ENCODE measurements around the gene COL8A1.

The COL8A1 gene

DNA sequence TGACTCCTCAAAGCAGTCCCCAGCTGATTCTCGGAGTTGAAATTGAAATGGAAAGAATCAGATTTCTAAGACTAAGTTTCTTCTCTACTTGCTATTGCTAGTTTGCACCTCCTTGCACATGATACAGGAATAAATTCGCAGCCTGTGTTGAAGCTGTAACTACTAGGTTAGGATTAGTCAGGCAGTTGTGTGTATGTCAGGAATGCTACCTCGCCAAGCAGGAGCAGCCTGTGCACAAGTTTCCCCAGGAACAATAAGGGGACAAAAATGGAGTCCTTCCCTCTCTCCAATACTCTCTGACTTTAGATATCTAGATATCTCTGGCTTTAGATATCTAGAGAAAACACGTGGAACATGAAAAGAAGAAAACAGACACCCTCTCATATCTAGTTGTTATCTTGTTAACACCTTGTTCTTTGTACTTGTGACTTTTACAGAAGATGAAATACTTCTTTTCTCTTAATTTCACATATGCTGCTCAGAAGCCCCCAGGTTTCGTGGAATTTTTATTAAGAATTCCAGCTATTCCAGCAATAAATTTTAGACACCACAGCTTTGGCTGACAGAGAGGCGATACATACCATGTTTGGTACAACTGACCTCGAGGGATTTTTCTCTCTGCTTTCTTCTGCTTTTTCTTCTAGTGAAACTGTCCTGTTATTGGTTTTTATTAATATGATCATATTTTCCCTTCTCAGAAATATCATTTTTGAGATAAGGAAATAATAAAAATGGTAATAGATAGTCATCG lies 123.2 kb downstream of the COL8A1 start:
- no peak for DNase-seq (ENCODE audit: low read depth)

DNA sequence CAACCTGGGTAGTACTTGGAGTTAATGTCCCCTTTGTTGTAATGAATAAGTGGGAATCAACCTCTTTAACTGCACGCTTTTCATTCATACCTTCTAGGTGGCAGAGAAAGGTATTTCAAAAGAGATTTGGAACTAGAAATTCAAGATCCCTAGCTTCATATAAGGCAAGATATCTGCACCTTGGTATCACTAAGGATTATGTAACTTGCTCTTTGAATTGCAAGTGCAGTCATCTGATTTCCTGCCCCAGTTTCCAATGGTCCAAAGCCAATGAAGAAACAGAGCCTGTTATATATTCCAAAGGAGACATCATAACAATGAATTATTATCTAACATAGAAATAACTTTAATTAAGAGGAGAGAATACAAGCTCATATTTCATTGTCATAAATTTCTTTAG lies 124.5 kb downstream of the COL8A1 start:
- no peak for DNase-seq (ENCODE audit: low read depth)

- DNase-seq (ENCODE audit: low read depth) = no peak
These were observed 126.0 kb downstream of the COL8A1 start for GRCh38 chr3:99764377-99764776.

DNA sequence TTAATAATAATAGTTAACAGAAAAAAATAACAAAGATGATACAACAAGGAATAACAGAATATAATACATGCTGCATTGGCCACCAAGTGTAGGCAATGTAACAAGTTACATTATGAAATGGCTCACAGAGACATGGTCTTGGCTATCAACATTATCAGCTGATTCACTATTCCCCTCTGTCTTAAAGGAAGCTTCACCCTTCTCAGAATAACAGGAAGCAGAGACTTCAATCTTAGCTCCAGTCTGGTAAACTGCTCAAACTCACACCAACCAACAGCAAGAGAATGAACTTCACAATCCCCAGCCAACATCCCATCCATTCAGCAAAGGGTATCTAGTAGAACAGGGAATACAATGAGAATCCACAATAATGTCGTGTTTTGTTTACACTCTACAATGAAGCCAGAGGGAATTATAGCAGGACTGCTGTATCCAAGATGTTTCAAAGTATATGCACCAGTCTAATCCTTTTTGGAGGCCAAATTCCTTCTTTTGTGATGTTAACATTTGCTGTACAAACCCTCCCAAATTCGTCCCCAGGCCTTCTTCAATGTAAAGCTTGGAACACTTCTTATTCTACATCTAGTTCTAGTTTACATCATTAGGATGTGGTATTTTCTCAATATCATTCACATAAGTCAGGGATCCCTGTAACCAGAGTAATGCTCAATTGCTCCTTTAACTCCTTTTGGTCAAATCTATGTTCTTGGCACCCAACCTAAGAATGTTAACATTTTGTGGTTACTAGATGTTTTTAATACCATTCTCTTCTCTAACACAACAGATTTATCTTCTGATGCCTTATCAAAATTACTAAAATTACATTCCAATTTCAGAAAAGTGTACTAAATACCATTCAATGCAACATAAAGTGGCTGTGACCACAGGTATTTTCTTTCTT lies 126.9 kb downstream of the COL8A1 start:
- DNase-seq (ENCODE audit: low read depth) = peak; percentile 73

DNA sequence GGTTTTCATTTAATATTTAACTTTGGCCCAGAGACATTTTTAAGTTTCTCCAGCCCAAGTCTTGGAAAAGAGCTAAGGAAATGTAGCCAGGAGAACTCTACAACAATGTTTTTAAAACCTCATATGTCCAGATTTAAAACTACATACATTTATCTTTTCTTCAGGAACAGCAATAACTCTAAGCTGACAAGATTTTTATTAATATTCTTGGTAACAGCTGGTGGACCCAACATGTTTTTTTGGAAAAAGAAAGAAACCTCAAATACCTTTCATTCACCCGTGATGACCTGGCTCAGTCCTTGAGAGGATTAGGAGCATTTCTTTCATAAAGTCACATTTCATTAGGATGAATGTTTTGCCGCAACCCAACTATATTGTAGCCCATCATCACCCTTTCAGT lies 128.9 kb downstream of the COL8A1 start:
- DNase-seq (ENCODE audit: low read depth) = peak; percentile 79

- DNase-seq (ENCODE audit: low read depth) = no peak
These were observed 129.7 kb downstream of the COL8A1 start for GRCh38 chr3:99768126-99768525.

DNA sequence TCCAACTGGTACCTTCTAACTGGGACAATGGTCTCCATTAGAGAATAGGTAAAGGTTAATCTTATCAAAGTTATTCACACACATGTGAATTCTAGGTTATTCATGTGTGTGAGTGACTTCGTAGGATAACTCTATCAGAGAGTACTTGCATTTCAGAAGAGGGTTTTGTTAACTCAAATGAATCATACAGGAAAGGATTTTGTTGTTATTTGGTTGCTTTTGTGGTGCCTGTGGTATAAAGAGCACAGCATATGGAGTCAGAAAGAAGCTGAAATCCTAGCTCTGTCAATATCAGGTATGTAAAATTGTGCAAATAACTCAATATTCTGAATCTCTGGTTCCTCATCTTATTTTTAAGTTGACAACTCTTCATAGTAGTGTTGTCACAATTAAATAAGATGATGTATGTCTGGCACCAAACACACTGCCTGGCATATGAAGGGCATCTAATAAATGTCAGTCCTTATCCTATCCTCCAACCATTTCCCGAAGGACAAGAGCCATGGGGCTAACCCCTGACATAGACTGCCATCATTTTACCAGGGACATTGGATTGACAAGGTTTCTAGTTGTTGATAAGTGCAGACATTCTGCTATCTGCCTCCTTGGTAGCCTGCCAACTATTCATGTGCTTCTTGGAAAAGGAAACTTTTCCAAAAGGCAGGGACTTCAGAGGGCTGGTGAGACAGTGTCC lies 130.6 kb downstream of the COL8A1 start:
- DNase-seq (ENCODE audit: low read depth) = no peak

DNA sequence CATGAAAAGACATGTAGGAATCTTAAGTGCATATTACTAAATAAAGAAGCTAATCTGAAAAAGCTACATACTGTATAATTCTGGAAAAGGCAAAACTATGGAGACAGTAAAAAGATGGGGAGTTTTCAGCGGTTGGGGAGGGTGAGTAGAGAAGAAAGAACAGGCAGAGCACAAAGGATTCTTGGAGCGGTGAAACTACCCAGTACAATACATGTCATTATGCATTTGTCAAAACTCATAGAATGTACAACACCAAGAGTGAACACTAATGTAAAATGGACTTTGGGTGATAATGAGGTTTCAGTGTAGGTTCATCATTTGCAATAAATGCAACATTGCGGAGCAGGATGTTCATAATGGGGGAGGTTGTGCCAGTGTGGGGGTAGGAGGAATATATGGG lies 133.8 kb downstream of the COL8A1 start:
- DNase-seq (ENCODE audit: low read depth) = no peak

- DNase-seq (ENCODE audit: low read depth) = no peak
These were observed 134.3 kb downstream of the COL8A1 start for GRCh38 chr3:99772671-99773070.

DNA sequence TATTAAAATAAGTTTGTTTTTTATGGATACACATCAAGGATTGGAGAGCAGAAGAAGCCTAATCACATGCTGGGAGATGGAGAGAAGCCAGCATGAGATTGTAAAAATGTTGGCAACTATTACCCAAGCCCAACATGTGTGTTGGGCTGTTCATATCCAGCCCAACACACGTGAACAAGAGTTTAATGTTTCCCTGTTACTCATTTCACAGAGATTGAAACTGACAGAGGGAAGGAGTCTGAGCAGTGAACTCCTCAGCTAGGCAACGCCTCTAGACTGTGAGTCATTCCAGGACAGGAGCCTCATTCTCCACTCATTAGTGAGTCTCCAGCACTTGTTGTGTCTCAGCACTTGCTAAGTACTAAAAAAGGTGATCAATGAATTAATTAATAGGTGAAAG lies 136.1 kb downstream of the COL8A1 start:
- DNase-seq (ENCODE audit: low read depth) = peak; percentile 71

GRCh38 chr3:99776516-99777209 lies 138.3 kb downstream of the COL8A1 start:
- DNase-seq (ENCODE audit: low read depth) = no peak

DNA sequence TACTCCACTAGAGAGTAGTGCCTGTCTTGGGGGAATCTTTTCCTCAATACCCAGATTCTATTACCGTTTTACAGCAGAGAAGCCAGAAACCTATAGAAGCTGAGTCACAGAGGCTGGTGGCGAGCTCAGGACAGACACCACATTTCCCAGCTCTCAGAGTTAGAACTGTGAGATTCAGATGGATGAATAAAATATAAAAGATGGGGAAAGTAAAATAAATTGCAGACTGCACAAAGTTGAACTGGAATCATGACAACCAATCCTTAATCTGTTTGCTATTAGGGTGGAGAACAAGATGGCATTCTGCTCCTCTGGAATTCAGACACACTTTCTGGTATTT lies 138.8 kb downstream of the COL8A1 start:
- no peak for DNase-seq (ENCODE audit: low read depth)

GRCh38 chr3:99777708-99778107 lies 139.3 kb downstream of the COL8A1 start:
- DNase-seq (ENCODE audit: low read depth) = no peak

- DNase-seq (ENCODE audit: low read depth) = no peak
These were observed 142.4 kb downstream of the COL8A1 start for GRCh38 chr3:99780749-99781148.

DNA sequence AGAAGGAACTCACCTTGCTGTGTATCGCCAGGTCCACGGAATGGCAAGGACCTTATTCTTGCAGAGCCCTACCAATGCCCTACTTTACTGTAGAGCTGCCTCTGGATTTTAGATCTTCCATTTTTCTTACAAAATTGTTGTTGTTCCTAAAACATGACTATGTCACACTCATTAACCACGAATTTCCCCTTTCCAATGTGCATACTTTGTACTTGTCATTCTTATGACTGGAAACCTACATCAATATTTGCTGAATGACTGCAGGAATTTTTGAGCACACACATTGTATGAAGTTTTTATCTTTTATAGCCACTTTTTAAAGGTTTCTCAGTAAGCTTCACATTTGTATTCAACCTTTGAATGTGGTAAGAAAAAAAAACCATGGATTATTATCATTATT lies 143.4 kb downstream of the COL8A1 start:
- DNase-seq (ENCODE audit: low read depth) = peak; percentile 54

GRCh38 chr3:99783011-99783573 lies 144.7 kb downstream of the COL8A1 start:
- DNase-seq (ENCODE audit: low read depth) = peak; percentile 88

GRCh38 chr3:99789011-99789721 lies 150.8 kb downstream of the COL8A1 start:
- no peak for DNase-seq (ENCODE audit: low read depth)

GRCh38 chr3:99794485-99794884 lies 156.1 kb downstream of the COL8A1 start:
- no peak for DNase-seq (ENCODE audit: low read depth)

GRCh38 chr3:99795573-99795972 lies 157.2 kb downstream of the COL8A1 start:
- DNase-seq (ENCODE audit: low read depth) = no peak

GRCh38 chr3:99799422-99799821 lies 161.0 kb downstream of the COL8A1 start:
- no peak for DNase-seq (ENCODE audit: low read depth)

DNA sequence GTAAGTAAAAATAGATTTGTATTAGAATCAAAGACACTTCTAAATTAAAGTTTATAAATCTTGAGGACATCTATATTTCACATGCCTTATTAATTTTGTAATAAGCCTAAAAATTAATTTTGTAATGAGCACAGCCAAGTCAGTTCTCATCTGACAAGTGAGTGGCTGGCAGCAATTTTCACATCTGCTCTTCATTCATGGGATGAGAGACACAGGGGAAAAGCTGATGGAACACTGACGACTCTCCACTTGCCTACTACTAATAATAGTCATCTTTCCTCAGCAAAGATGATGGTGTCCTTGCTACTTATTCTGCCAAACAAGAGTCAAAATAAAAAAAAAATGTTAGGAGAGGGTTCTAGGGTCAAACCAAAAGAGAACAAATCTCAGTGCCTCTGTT lies 164.9 kb downstream of the COL8A1 start:
- DNase-seq (ENCODE audit: low read depth) = no peak
